Mucosa of descending colon (tissue), 3 donors: ENCODE data around the gene GDE1. TPM values are rescaled to one million over a fixed set of nuclear protein-coding genes. Genes with fewer than 3 reads are reported as not detected.
A peak's percentile ranks its signal among the peaks of the same experiment; 100 is the strongest.

Source experiments
- ATAC-seq: fragments of 200-7000 bp; cut with Tn5 transposase; one replicate; pipeline ENCODE4 v1.9.1; 2020; ENCODE audit warnings: mild to moderate bottlenecking, moderate library complexity
- DNase-seq, 3 donors: peaks; one replicate each; pipeline ENCODE4 v3.0.0-alpha.2; 2020
- H3K36me3 ChIP-seq: fragments of 200-600 bp; one replicate; pipeline ENCODE4 v1.8.0; 2021; ENCODE audit warnings: low read depth, mild to moderate bottlenecking
- H3K4me1 ChIP-seq: fragments of 200-600 bp; one replicate; pipeline ENCODE4 v1.8.0; 2021; ENCODE audit warnings: low read depth, mild to moderate bottlenecking
- H3K4me3 ChIP-seq: fragments of 200-600 bp; one replicate; pipeline ENCODE4 v1.8.0; 2021; ENCODE audit warnings: mild to moderate bottlenecking
- H3K9me3 ChIP-seq: fragments of 200-600 bp; one replicate; pipeline ENCODE4 v1.8.0; 2021; ENCODE audit warnings: mild to moderate bottlenecking
- intact Hi-C, 2 donors: fragments of 100-400 bp; cut with DNase I in 1 of 2; cut with micrococcal nuclease in 1 of 2; formaldehyde crosslinking; loops; one replicate each; pipeline versions ENCODE4 v1.11.0 to v1.11.1; 2022; cut with DNase I, micrococcal nuclease
- total RNA-seq, 3 donors: library from RNA; stranded (reverse); fragmentation: NEBNext Ultra II Directional in 2 of 3; extraction: Animal tissue kit (Norgen Biotek cat#: 25700) in 2 of 3; gene quantifications; one replicate each; pipeline versions ENCODE4 v1.2.1 to v1.2.4, GENCODE V29; 2021 to 2023
- TF ChIP-seq, protein P1 (sequence below): fragments of 200-600 bp; IDR thresholded peaks from one replicate; pipeline ENCODE4 v1.8.0; 2022; ENCODE audit warnings: antibody characterized with exemption, mild to moderate bottlenecking
- donor health status: DM: no; HTN: no; CAD: no; lungs with moderate emphysema.
- donor health status: DM: no; HTN: no; CAD: no.
- donor health status: DM: no; HTN: yes; CAD: no.

GDE1 gene
- total RNA-seq, 3 donors from 2014 or later, result 90.5 to 125 (median 106) TPM

DNA sequence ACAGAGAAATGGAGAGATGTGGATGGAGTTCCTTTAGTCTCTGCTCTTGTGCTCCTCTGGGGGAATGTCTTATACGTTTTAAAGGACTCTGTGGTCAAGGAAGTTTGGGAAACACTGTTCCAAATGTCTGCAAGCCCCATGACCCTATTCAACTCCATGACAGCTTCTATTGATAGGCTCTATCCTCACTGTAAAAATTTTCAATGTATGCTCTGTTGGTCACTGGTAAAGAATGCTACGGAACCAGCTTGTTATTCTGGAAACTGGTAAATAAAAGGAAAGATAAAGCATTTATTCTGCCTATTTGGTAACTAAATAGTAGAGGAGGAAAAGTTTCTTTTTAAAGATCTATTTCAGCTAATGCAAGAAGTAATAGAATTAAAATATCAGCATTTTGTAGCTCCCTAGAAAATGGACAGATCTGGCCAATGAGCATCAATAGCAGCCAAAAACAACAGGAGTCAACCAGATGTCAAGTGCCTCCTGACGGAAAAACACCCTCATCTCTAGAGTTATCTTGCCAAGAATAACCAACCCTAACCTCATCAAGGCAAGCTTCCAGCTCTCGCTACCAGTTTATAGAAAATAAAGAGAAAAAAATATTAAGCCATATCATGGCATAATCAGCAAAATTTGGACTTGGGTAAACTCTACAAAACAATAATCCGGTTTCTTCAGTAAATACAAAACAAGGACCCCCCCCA is 16.1 kb downstream of the GDE1 start:
- ATAC-seq (no peak), DNase-seq (no peak)
- intact Hi-C loops, result no loop called here
- H3K4me3 ChIP-seq, result no peak overlapping the region
- peaks cover 24% of the 10 kb centered on the region for H3K36me3 ChIP-seq
- no peaks in the 10 kb centered on the region for H3K9me3 ChIP-seq
- TF ChIP-seq, protein P1, sequence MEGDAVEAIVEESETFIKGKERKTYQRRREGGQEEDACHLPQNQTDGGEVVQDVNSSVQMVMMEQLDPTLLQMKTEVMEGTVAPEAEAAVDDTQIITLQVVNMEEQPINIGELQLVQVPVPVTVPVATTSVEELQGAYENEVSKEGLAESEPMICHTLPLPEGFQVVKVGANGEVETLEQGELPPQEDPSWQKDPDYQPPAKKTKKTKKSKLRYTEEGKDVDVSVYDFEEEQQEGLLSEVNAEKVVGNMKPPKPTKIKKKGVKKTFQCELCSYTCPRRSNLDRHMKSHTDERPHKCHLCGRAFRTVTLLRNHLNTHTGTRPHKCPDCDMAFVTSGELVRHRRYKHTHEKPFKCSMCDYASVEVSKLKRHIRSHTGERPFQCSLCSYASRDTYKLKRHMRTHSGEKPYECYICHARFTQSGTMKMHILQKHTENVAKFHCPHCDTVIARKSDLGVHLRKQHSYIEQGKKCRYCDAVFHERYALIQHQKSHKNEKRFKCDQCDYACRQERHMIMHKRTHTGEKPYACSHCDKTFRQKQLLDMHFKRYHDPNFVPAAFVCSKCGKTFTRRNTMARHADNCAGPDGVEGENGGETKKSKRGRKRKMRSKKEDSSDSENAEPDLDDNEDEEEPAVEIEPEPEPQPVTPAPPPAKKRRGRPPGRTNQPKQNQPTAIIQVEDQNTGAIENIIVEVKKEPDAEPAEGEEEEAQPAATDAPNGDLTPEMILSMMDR, result no peak
- H3K4me1 ChIP-seq, result no peaks in the 10 kb centered on the region

DNA sequence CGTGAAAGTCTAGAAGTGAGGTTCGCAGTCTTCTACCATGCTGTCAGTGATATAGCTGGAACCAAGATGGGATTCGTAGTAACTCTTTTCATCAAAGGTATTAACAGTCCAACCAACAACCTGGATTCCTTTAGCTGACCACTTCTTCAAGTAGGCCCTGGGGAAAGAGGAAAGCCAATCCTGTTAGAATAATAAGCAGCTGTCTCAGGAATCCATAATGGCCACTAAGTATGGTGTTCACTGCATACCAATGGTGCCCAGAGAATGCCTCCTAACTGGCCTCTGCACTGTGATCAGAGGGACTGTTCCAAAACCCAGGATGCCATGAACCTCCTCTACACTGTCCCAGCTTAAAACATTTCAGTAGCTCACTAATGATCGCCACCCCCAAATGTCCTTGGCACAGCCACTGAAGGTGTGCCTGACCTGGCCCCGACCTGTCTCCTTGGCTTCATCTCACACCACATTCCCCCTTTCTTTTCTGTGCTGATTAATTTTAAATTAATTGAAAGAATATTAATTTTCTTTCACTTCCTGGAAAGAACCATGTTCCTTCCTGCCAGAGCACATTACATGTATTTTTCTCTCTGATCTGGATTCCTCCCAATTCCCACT is 18.3 kb downstream of the GDE1 start:
- Histone ChIP-seq H3K4me3 (no peak overlapping the region), H3K36me3 (peaks cover 24% of the 10 kb centered on the region), H3K4me1 (no peaks in the 10 kb centered on the region), H3K9me3 (no peaks in the 10 kb centered on the region)
- DNase-seq (no peak), ATAC-seq (no peak)
- intact Hi-C loops, result loop anchor here in 1 of 2 donors (5.0 kb wide), 1 partner anchor 416 kb away; no protein-coding TSS in a partner anchor
- TF ChIP-seq, protein P1, result no peak

DNA sequence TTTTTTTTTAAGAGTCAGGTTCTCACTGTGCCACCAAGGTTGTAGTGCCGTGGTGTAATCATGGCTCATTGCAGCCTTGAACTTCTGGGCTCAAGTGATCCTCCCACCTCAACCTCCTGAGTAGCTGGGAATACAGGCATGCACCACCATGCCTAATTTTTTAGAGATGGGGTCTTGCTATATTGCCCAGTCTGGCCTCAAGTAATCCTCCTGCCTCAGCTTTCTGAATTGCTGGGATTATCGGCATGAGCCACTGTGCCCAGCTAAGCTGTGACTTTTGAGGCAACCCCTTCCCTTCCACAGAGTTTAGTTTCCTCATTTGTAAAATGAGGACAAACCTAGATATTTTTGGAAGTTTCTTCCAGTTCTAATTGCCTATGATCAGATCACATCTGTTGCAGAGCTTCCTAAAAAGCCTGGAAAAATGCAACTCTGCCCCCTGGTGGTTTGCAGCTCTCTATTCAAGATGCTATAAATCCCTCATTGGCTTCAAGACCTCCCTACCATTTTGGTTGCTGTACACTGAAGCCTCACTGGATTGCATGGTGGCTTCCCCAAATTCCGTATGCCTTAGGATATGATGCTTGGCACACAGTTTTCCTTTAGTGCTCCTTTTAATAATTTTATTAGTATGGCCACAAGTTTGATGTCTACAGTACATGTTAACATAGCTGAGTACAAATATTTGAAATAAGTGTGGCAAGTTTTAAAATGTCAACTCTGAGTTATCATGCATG is 19.3 kb downstream of the GDE1 start:
- no peaks in the 10 kb centered on the region for H3K4me1 ChIP-seq
- ATAC-seq (peak; percentile 80), DNase-seq (peak in 2 of 3 donors; percentile 50 to 87)
- no peaks in the 10 kb centered on the region for H3K9me3 ChIP-seq
- peaks cover 23% of the 10 kb centered on the region for H3K36me3 ChIP-seq
- intact Hi-C loops, result loop anchor here in 1 of 2 donors (5.0 kb wide), 1 partner anchor 415 kb away; no protein-coding TSS in a partner anchor
- TF ChIP-seq, protein P1, result peak; percentile 55
- no peak overlapping the region for H3K4me3 ChIP-seq

DNA sequence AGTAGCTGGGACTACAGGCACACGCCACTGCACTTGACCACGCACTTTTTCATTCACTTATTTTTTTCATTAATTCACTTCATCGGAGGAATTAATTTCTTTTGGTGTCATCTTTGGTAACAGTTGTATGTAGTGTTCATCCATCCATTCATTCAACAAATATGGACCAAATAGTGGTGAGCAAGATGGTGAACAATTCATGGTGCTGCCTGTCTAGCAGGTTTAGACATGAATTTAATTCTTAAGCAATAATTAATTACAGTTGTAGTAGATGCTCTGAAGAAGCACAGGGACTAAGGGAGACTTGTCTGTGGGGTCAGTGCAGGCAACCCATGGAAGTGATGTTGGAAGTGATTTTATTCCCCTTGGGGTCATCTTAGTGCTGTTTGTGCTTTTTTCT is 22.4 kb downstream of the GDE1 start:
- Histone ChIP-seq H3K4me3 (no peak overlapping the region), H3K36me3 (peaks cover 12% of the 10 kb centered on the region), H3K9me3 (no peaks in the 10 kb centered on the region), H3K4me1 (no peaks in the 10 kb centered on the region)
- ATAC-seq (no peak), DNase-seq (no peak)
- TF ChIP-seq, protein P1, result no peak
- intact Hi-C loops, result no loop called here

DNA sequence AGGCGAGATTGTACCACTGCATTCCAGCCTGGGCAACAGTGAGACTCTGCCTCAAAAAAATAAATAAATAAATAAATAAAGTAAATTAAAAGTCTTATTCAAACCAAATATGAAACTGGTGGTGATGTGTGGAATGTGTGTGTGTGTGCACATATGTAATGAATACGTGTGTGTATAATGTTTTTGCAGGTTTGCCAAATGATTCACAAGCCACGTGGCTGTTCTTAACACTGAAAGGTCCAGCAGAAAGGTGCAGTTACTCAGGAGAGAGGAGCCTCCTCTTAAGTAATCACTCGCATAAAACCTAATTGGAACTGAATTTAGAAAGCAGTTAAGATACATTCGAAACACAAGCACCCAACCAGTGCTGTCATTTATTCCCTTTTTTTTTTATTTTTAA is 22.9 kb downstream of the GDE1 start:
- H3K4me3 ChIP-seq, result no peak overlapping the region
- no peaks in the 10 kb centered on the region for H3K4me1 ChIP-seq
- peaks cover 8% of the 10 kb centered on the region for H3K36me3 ChIP-seq
- intact Hi-C loops, result no loop called here
- TF ChIP-seq, protein P1, result no peak
- DNase-seq, result no peak
- ATAC-seq, result no peak
- no peaks in the 10 kb centered on the region for H3K9me3 ChIP-seq
